GM12874 (cell line): Measurements from ENCODE around the gene AHCYL2.

Source experiments
- TF ChIP-seq, protein P1 (sequence below): IDR thresholded peaks from 2 replicates; pipeline ENCODE4 v1.5.1; 2011; ENCODE audit warnings: low read depth, mild to moderate bottlenecking, control low read depth, low read length, moderate library complexity; ENCODE audit not compliant: insufficient read depth

AHCYL2 gene

DNA sequence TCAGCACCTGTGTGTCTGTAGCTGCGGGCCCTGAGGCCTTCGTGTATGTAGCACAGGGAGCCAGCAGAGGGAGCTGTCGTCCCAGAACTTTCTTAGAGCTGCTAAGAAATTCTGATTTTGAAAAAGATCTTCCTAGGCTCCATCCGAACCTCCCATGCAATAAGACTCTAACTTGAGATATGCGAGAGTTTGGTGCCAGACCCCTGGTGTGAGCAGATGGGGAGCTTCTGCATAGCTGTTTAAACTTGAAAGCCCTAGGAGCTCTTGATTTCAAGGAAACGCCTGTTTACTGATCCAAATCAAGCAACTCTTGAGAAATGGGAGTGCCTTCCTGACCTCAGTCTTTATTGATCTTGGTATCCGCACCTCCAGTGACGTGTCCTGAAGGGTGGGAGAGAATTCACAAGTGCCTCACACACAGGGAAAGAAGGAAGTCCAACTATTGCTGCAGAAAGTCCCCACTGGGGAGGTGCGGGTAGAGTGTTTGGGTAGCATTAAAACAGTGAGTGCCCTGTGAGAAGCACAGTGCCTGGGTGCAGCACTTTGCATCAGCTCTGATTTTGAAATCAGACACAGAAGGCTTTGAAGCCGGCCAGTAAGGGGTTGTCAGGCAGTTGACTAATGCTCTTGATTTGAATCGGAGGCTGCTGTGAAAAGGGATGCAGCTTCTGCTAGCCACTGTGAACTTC is 143.0 kb downstream of the AHCYL2 start:
- TF ChIP-seq, protein P1, sequence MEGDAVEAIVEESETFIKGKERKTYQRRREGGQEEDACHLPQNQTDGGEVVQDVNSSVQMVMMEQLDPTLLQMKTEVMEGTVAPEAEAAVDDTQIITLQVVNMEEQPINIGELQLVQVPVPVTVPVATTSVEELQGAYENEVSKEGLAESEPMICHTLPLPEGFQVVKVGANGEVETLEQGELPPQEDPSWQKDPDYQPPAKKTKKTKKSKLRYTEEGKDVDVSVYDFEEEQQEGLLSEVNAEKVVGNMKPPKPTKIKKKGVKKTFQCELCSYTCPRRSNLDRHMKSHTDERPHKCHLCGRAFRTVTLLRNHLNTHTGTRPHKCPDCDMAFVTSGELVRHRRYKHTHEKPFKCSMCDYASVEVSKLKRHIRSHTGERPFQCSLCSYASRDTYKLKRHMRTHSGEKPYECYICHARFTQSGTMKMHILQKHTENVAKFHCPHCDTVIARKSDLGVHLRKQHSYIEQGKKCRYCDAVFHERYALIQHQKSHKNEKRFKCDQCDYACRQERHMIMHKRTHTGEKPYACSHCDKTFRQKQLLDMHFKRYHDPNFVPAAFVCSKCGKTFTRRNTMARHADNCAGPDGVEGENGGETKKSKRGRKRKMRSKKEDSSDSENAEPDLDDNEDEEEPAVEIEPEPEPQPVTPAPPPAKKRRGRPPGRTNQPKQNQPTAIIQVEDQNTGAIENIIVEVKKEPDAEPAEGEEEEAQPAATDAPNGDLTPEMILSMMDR = peak; percentile 89

DNA sequence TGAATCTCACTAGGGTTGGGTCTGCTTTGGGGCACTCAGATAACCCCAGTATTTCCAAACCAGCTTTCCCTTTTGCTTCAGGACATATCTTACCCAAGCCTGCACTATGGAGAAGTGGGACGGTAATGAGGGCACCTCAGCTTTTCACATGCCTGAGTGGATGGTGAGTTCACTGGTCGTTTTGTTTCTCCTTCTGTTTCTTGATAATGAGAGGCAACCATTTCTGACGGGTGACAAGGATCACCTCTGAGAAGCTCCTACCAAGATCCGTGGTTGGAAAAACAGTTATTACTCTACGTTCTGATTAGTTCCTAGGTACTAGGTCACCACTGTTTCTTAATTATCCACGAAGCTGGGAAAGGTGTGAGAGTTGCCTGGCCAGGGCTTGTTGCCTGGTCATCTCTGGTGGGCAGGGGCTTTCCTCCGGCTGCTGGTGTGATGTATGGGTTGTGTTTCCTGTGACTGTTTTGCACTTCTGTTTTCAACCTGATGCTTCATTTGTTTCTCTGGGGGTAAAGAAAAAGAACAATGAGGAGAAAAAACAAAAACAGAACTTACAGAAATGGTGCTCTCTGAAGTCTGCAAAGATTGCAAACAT is 143.7 kb downstream of the AHCYL2 start:
- TF ChIP-seq, protein P1 = no peak

DNA sequence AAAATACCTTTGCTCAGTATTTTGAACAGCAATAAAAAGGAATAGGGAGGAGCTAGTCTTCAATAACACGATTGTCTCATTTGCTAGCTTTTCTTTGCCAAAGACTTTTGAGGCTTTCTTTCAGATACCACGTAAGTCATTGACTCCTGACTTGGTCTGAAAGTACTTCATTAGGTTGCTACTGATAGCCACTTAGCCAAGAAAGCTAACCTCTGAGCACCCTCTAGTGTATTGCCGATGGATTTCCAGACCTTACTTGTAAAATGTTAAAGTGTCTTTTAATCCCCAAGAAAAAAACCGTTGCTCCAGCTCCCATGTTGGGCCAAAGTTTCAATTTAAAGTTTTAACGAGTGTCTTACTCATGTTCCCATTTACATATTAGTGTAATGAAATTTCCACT is 146.0 kb downstream of the AHCYL2 start:
- TF ChIP-seq, protein P1 = no peak

DNA sequence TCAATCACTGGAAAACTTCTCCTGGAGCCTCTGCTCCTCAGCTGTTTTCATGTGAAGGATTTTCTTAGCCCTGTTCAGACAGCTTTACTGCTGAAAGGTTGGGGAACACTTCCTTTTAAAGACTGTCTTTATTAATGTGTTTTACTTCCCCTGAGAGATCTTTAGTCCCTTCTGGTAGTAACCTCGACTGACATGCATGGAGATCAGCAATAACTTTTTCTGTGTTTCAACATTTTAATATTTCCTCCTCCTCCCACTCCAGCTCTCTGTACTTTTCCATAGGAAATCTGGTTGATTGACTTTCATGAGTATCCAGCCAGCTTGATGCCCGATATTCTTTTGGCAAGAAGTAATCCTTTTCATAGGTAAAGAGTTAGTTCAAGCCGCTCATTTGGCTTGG is 146.7 kb downstream of the AHCYL2 start:
- TF ChIP-seq, protein P1 = no peak

DNA sequence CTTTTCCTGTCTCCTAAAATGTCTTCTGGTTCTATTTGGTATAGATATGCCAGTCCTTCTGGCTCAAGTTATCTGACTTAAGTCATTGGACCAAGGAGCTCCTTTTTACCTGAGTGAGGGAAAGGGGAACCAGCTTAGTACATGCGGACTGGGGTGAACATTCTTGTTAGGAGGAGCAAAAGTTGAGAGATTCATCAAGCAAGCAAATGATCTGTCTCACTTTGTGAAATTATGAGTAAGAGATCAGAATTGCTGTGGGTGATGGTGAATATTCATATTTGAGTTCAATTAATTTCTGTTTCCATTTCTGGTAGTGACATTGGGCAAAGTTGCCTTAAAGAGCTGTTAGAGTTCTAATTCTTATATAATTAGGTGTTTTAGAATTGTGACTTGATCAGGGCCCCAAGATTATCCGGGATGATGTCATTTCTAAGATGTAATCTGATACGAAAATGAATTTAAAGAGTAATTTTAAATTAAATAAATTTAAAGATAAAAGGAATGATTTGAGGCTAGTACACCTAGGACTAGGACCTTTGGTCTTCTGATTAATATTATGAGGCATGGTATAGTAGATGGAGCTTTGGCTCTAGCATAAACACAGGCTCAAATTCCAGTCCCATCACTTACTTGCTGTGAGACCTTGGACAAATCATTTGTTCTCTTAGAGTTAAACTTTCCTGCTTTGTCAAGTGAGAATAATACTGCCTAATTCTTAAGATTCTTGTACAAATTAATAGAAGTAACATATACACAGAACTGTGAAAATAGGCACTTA is 149.0 kb downstream of the AHCYL2 start:
- TF ChIP-seq, protein P1 = no peak

DNA sequence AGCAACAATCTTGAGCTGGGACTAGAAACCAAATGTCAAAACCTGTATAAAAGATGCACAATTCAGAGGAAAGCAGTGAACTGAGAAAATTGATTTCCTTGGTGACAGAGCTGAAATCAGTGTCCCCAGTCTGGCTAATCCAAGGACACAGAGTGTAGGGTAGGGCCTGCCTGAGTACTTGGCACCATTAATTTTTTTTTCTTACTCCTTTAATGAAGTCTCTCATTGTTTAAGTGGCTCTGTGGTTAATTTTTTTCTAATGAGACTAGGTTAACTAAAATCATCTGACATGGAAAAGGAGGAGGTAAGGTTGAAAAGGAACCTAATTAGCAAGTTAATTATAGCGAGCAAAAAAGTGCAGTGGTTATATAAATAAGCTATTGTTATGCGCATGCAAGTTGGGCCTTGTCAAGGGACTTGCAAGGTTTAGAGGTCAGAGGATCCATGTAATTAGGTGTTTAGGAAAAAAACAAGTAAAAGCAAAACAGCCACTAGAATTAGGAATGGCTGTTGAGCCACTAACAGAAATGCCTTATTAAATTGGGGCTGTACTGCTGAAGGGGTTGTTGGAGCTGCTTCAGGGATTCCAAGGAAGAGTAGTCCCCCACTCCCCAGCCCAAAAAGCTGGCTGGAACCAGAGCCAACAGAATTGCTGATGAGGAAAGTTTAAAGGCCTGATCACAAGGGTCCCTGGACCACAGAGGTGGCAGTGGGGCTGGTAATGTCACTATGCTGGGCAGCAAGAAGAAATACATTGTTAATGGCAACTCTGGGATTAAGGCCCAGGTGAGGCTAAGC is 150.5 kb downstream of the AHCYL2 start:
- TF ChIP-seq, protein P1 = no peak
